Ectodermal cell (in vitro differentiated cells): ENCODE results near the gene SSBP3.

Experiments
- H3K27ac ChIP-seq: 2 replicates; pipeline ENCODE4 v1.7.0; 2013; ENCODE audit warnings: mild to moderate bottlenecking, low read depth, low read length; ENCODE audit not compliant: insufficient read depth, poor library complexity, severe bottlenecking
- H3K27me3 ChIP-seq: 2 replicates; pipeline ENCODE4 v1.7.0; 2013; ENCODE audit warnings: mild to moderate bottlenecking, low read length; ENCODE audit not compliant: insufficient read depth, control insufficient read depth, poor library complexity, severe bottlenecking
- H3K36me3 ChIP-seq: one replicate; pipeline ENCODE4 v1.7.0; 2013; ENCODE audit warnings: low read length; ENCODE audit not compliant: control insufficient read depth, insufficient read depth
- H3K4me1 ChIP-seq: one replicate; pipeline ENCODE4 v1.7.0; 2013; ENCODE audit warnings: low read length; ENCODE audit not compliant: control insufficient read depth, insufficient read depth
- H3K4me3 ChIP-seq: 2 replicates; pipeline ENCODE4 v1.7.0; 2013; ENCODE audit warnings: low read depth, low read length, control low read depth; ENCODE audit not compliant: insufficient read depth
- H3K9me3 ChIP-seq: 2 replicates; pipeline ENCODE4 v1.7.0; 2013; ENCODE audit warnings: mild to moderate bottlenecking, low read length, moderate library complexity; ENCODE audit not compliant: control insufficient read depth
- WGBS, 2 experiments: methylation state at CpG; one replicate each; pipeline ENCODE4 v1.1.7; 2013; ENCODE audit warnings: missing lambda C conversion rate in 2 of 2; 5-methylcytosine and 5-hydroxymethylcytosine counted together

Gene SSBP3

DNA sequence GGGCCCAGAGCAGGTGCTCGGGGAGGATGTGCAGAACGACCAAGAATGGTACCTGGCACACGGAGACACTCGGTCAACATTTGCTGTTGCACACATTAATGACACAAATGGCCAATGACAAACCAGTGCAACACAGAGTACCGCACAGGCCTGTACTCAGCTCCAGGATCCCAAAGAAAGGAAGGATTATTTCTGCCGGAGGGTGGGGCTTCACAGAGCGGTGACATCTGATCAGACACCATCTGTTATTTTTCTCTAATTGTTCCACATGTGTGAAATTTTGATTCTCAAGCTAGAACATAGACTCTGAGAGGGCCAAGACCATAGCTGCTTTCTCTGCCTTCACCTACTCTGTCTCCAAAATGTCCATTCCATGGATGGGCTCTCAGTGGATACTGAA, 105.8 kb downstream of the SSBP3 start:
- Histone ChIP-seq H3K4me1 (peaks cover 62% of the 10 kb centered on the region), H3K27me3 (no peaks in the 10 kb centered on the region), H3K36me3 (no peaks in the 10 kb centered on the region), H3K4me3 (no peak overlapping the region), H3K27ac (no peak overlapping the region), H3K9me3 (no peaks in the 10 kb centered on the region)
- 96% methylated on average over 7 of the region's 7 CpGs for WGBS, 2 experiments

DNA sequence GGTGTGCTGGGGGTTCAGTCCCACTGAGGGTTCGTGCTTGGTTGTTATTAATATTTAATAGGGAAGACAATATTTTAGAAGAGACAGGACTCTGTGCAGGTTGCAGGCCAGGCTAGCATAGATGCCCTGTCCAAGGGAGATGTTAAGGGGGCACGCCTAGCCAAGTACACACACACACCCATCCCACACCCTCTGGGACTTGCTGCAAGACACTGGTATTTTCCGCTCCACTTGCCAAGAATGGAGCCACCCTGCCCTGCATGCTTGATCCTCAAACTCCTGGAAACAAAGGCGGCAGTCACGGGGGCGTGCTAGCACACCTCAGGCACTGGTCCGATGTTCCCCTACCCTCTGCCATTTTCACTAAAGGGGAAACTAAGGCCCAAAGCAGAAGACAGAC, 107.2 kb downstream of the SSBP3 start:
- Histone ChIP-seq H3K27ac (no peak overlapping the region), H3K4me1 (peaks cover 62% of the 10 kb centered on the region), H3K4me3 (no peak overlapping the region), H3K9me3 (no peaks in the 10 kb centered on the region), H3K36me3 (no peaks in the 10 kb centered on the region), H3K27me3 (no peaks in the 10 kb centered on the region)
- 73 to 79% methylated on average over 7 of the region's 7 CpGs for WGBS, 2 experiments

DNA sequence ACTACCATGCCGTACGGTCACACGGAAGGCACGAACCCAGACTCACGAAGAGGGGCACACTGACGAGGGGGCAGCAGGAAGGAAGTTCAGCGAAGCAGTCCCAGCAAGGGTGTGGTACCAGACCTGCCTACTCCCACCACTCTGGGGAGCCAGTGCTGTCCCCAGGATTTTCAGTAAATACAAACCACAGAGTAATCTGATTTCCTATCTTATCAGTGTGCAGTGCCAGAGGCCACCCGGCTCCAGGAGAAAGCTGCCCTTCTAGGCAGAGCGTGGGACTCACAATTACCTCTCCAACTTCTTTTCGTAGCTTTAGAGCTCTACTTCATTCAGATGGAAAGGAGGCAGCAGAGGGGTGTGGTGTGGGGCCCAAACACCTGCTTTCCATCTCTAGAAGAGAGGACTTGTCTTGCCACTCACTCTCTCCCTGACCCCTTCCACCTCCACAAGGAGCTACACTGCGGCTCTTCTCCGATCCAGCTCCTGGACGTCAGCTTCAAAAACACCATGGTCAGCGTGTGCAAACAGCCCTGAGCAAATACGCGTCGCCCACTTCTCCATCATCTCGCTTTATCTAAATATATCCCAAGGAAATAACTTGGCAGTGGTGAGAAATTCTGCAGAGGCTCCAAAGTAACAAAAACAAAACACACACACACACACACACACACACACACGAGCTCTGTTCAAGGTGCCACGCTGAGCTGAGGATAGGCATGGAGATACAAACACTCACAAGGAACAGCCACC, 107.7 kb downstream of the SSBP3 start:
- no peak overlapping the region for H3K4me3 ChIP-seq
- H3K36me3 ChIP-seq, result no peaks in the 10 kb centered on the region
- peak overlapping the region; percentile 76 for H3K27ac ChIP-seq
- no peaks in the 10 kb centered on the region for H3K9me3 ChIP-seq
- 64 to 66% methylated on average over 20 of the region's 20 CpGs for whole genome bisulfite sequencing, 2 experiments
- H3K27me3 ChIP-seq, result no peaks in the 10 kb centered on the region
- H3K4me1 ChIP-seq, result peaks cover 62% of the 10 kb centered on the region

- H3K4me3 ChIP-seq, result no peak overlapping the region
- WGBS, 2 experiments, result 58 to 76% methylated on average over 6 of the region's 6 CpGs
- H3K36me3 ChIP-seq, result no peaks in the 10 kb centered on the region
- no peaks in the 10 kb centered on the region for H3K9me3 ChIP-seq
- peaks cover 69% of the 10 kb centered on the region for H3K4me1 ChIP-seq
- no peaks in the 10 kb centered on the region for H3K27me3 ChIP-seq
- peak overlapping the region; percentile 76 for H3K27ac ChIP-seq
Observed at GRCh38 chr1:54297596-54298283, 108.5 kb downstream of the SSBP3 start.

DNA sequence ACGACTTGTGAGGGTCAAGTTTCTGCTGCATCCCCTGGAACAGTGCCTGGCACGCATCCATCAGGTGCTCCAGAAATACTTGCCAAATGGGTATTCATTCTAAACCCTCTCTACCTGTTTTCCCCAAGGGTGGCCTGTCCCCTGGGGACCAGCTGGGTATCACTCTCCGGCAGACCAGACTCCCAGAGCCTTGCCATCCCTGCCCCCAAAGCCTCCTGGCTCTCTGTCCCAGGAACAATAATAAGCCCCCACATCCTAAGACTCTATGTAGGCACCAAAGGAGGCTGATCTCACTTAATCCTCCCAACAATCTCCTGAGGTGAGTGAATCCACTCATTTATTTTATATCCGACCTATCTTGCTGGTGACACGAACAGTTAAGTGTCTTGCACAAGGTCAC, 109.5 kb downstream of the SSBP3 start:
- Histone ChIP-seq H3K4me1 (peaks cover 70% of the 10 kb centered on the region), H3K27me3 (no peaks in the 10 kb centered on the region), H3K36me3 (no peaks in the 10 kb centered on the region), H3K9me3 (no peaks in the 10 kb centered on the region), H3K4me3 (no peak overlapping the region), H3K27ac (no peak overlapping the region)
- WGBS, 2 experiments, result 88 to 95% methylated on average over 5 of the region's 5 CpGs

DNA sequence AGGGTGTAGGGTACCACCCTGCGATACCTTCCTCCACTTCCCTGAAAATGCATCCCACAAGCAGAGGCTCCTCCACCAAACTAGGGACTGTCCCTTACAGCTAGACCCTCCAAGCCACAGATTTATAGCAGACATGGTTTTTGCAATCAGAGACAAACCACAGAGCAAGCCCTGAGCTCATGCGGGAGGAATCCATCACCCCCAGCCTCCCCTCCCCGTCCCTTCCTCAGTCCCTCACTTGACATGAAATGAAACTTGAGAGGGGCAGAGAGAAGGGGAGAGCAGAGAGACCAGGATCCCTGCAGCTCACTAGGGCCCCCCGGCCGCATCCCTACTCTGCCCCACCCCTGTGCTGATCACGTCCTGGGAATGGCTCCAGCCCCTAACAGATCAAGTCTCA, 111.3 kb downstream of the SSBP3 start:
- 65% methylated on average over 5 to 6 of the region's 6 CpGs for WGBS, 2 experiments
- Histone ChIP-seq H3K36me3 (no peaks in the 10 kb centered on the region), H3K27ac (no peak overlapping the region), H3K4me3 (no peak overlapping the region), H3K9me3 (no peaks in the 10 kb centered on the region), H3K4me1 (peaks cover 73% of the 10 kb centered on the region), H3K27me3 (no peaks in the 10 kb centered on the region)

GRCh38 chr1:54292002-54292911, 113.9 kb downstream of the SSBP3 start:
- WGBS, 2 experiments, result 91 to 93% methylated on average over 10 of the region's 10 CpGs
- Histone ChIP-seq H3K27me3 (no peaks in the 10 kb centered on the region), H3K9me3 (no peaks in the 10 kb centered on the region), H3K36me3 (no peaks in the 10 kb centered on the region), H3K4me1 (peaks cover 78% of the 10 kb centered on the region), H3K27ac (no peak overlapping the region), H3K4me3 (no peak overlapping the region)

DNA sequence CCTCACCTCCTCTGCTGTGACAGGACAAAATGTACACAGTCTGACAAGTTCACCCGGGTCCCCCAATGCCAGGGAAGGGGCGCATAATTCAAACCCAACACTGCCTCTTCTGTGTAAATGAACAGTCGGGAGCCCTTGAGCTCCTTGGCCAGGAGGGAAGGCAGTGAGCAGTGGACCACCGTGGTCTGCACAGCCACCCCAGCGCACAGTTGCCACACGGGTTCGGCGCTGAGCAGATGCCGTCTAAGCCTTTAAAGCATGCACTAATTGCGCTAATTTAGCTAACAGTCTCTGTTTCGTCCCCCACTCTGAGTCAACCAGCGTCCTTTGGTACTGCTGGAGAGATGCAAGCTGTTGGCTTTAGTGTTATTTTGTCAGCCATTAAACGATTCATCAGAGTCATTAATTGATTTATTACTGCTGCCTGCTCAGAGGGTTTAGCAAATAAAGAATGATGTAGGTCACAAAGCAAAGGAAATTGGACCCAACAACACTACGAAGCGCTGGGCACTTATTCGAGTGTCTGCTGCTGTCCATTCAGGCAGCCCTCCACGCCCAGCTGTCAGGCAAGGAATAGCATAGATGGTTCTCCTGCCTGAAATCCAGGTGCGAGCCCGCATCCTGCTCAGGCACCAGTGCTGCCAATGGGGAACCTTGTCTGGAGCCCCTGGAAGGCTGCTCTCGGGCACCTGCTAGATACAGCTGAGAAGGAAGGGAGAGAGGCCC, 114.8 kb downstream of the SSBP3 start:
- WGBS, 2 experiments, result 94 to 95% methylated on average over 20 of the region's 20 CpGs
- Histone ChIP-seq H3K36me3 (no peaks in the 10 kb centered on the region), H3K4me1 (peaks cover 82% of the 10 kb centered on the region), H3K27ac (no peak overlapping the region), H3K27me3 (no peaks in the 10 kb centered on the region), H3K4me3 (no peak overlapping the region), H3K9me3 (no peaks in the 10 kb centered on the region)

GRCh38 chr1:54290506-54291184, 115.5 kb downstream of the SSBP3 start:
- Histone ChIP-seq H3K4me1 (peaks cover 82% of the 10 kb centered on the region), H3K27ac (no peak overlapping the region), H3K36me3 (no peaks in the 10 kb centered on the region), H3K9me3 (no peaks in the 10 kb centered on the region), H3K4me3 (no peak overlapping the region), H3K27me3 (no peaks in the 10 kb centered on the region)
- 92 to 93% methylated on average over 12 of the region's 12 CpGs for WGBS, 2 experiments
